PFSK-1 (cell line): ENCODE data around the gene UBE2O.

ENCODE experiments used
- FOXP2 ChIP-seq: optimal IDR thresholded peaks from 2 replicates; pipeline ENCODE3; 2011; ENCODE audit warnings: borderline replicate concordance, control low read depth, inconsistent platforms; ENCODE audit not compliant: insufficient read depth; ENCODE audit errors: extremely low read length, extremely low read depth
- POLR2AphosphoS5 ChIP-seq: IDR thresholded peaks from 2 replicates; pipeline ENCODE4 v1.6.1; 2012; ENCODE audit warnings: low read depth, mild to moderate bottlenecking, control low read depth, low read length, moderate library complexity
- REST ChIP-seq, 2 experiments: IDR thresholded peaks; 2 replicates each; pipeline versions ENCODE4 v1.6.1 to v1.8.0; 2011 to 2012; ENCODE audit warnings: low read depth in 2 of 2, low read length in 2 of 2, control low read depth in 1 of 2, inconsistent platforms in 1 of 2, mild to moderate bottlenecking in 1 of 2, moderate library complexity in 1 of 2; ENCODE audit not compliant: insufficient read depth in 1 of 2
- SIN3A ChIP-seq: IDR thresholded peaks from 2 replicates; pipeline ENCODE4 v1.6.1; 2012; ENCODE audit warnings: mild to moderate bottlenecking, low read length, moderate library complexity, borderline replicate concordance; ENCODE audit not compliant: insufficient read depth
- TAF1 ChIP-seq: IDR thresholded peaks from 2 replicates; pipeline ENCODE4 v1.6.1; 2012; ENCODE audit warnings: low read length, control low read depth, borderline replicate concordance; ENCODE audit not compliant: insufficient read depth

The UBE2O gene

GRCh38 chr17:76353004-76353598 is 99.9 kb downstream of the UBE2O start:
- TF ChIP-seq TAF1: no peak
- no peak for TF ChIP-seq POLR2AphosphoS5
- no peak for TF ChIP-seq FOXP2
- TF ChIP-seq REST (IDR thresholded peaks at IDR 0.05; ENCODE audit: insufficient read depth in 1 of 2, low read depth in 2 of 2, low read length in 2 of 2): no peak
- TF ChIP-seq SIN3A: no peak

- TF ChIP-seq REST (IDR thresholded peaks at IDR 0.05; ENCODE audit: insufficient read depth in 1 of 2, low read depth in 2 of 2, low read length in 2 of 2) (no peak), SIN3A (no peak)
Measured at GRCh38 chr17:76351526-76352071, 101.4 kb downstream of the UBE2O start.

GRCh38 chr17:76350463-76350862 is 102.5 kb downstream of the UBE2O start:
- TF ChIP-seq SIN3A (no peak), FOXP2 (no peak), REST (IDR thresholded peaks at IDR 0.05; ENCODE audit: insufficient read depth in 1 of 2, low read depth in 2 of 2, low read length in 2 of 2) (no peak), TAF1 (no peak), POLR2AphosphoS5 (no peak)

- TF ChIP-seq SIN3A (no peak), POLR2AphosphoS5 (no peak), REST (IDR thresholded peaks at IDR 0.05; ENCODE audit: insufficient read depth in 1 of 2, low read depth in 2 of 2, low read length in 2 of 2) (no peak), FOXP2 (no peak), TAF1 (no peak)
Measured at GRCh38 chr17:76345377-76345974, 107.5 kb downstream of the UBE2O start.

GRCh38 chr17:76343106-76343505 is 109.8 kb downstream of the UBE2O start:
- TF ChIP-seq TAF1 (no peak), REST (IDR thresholded peaks at IDR 0.05; ENCODE audit: insufficient read depth in 1 of 2, low read depth in 2 of 2, low read length in 2 of 2) (no peak), FOXP2 (no peak), SIN3A (no peak), POLR2AphosphoS5 (no peak)
